Breast epithelium (tissue), 4 donors: ENCODE results near the gene CYP8B1. TPM values are rescaled to one million over a fixed set of nuclear protein-coding genes. Genes with fewer than 3 reads are reported as not detected.

Experiments
- DNase-seq, 2 donors: peaks; one replicate each; pipeline ENCODE4 v3.0.0-alpha.2; 2019; ENCODE audit warnings: low spot score in 2 of 2
- H3K27ac ChIP-seq, 2 donors: fragments of 200-600 bp; sonication (generic) in 1 of 2; one replicate each; pipeline ENCODE4 v1.5.1; 2016 to 2019; ENCODE audit warnings: mild to moderate bottlenecking in 1 of 2
- H3K27me3 ChIP-seq, 2 donors: fragments of 200-600 bp; sonication (generic) in 1 of 2; one replicate each; pipeline versions ENCODE4 v1.5.1 to v1.6.0; 2017 to 2019; ENCODE audit warnings: control low read depth in 1 of 2, mild to moderate bottlenecking in 1 of 2
- H3K36me3 ChIP-seq: fragments of 200-600 bp; one replicate; pipeline ENCODE4 v1.5.1; 2019
- H3K4me1 ChIP-seq, 2 donors: fragments of 200-600 bp; sonication (generic); one replicate each; pipeline ENCODE4 v1.5.1; 2016 to 2019; ENCODE audit warnings: control low read depth in 1 of 2
- H3K4me3 ChIP-seq, 3 donors: fragments of 200-600 bp; sonication (generic); 1 replicate in 2 of 3; 2 replicates in 1 of 3; pipeline ENCODE4 v1.5.1; 2016 to 2019; ENCODE audit warnings: mild to moderate bottlenecking in 3 of 3, moderate library complexity in 2 of 3
- H3K9me3 ChIP-seq, 2 donors: fragments of 200-600 bp; sonication (generic) in 1 of 2; one replicate each; pipeline ENCODE4 v1.5.1; 2016 to 2019; ENCODE audit warnings: control low read depth in 1 of 2
- CTCF ChIP-seq, 3 donors: fragments of 450-650 bp; IDR thresholded peaks; one replicate each; pipeline ENCODE4 v1.5.1; 2016 to 2017; ENCODE audit warnings: antibody characterized with exemption in 3 of 3, mild to moderate bottlenecking in 3 of 3, moderate library complexity in 3 of 3
- POLR2A ChIP-seq: fragments of 450-650 bp; IDR thresholded peaks from one replicate; pipeline ENCODE4 v1.6.1; 2016; ENCODE audit warnings: antibody characterized with exemption, mild to moderate bottlenecking, moderate library complexity
- POLR2AphosphoS5 ChIP-seq, 3 donors: sonication (generic); formaldehyde crosslinking; IDR thresholded peaks; one replicate each; pipeline ENCODE4 v1.6.1; 2017; ENCODE audit warnings: antibody characterized with exemption in 3 of 3
- intact Hi-C: fragments of 100-400 bp; cut with DNase I; formaldehyde crosslinking; loops from one replicate; pipeline ENCODE4 v1.15.1; 2023; ENCODE audit warnings: low total_unique reads
- total RNA-seq, 3 donors: library from RNA; depleted of rRNA; stranded (reverse); fragments of >200 nt; gene quantifications; one replicate each; pipeline ENCODE4 v1.1.0, GENCODE V29; 2016

CYP8B1 gene
- not detected for total RNA-seq

GRCh38 chr3:42875325-42876151, at the start of gene CYP8B1:
Gene CYP8B1, minus strand, starts transcription at chr3:42875879. Its CDS starts 63 bp downstream, at chr3:42875816.
- Histone ChIP-seq H3K36me3 (no peaks in the 10 kb centered on the region), H3K27me3 (no peaks in the 10 kb centered on the region), H3K27ac (no peak within 1 kb of the TSS), H3K4me1 (no peaks in the 10 kb centered on the region), H3K9me3 (no peaks in the 10 kb centered on the region), H3K4me3 (no peak within 1 kb of the TSS)
- DNase-seq = no peak
- intact Hi-C loops = no loop called here
- TF ChIP-seq POLR2A (no peak), CTCF (IDR thresholded peaks at IDR 0.05) (no peak), POLR2AphosphoS5 (IDR thresholded peaks at IDR 0.05) (no peak)

GRCh38 chr3:42923606-42924005, 47.9 kb upstream of the CYP8B1 start:
- DNase-seq = no peak
- H3K27ac ChIP-seq = no peak overlapping the region
- peaks cover 8 to 33% of the 10 kb centered on the region in 2 donors for H3K9me3 ChIP-seq
- no peaks in the 10 kb centered on the region for H3K4me1 ChIP-seq
- H3K27me3 ChIP-seq = no peaks in the 10 kb centered on the region
- no peak for TF ChIP-seq CTCF (IDR thresholded peaks at IDR 0.05)
- no peak for TF ChIP-seq POLR2AphosphoS5 (IDR thresholded peaks at IDR 0.05)
- TF ChIP-seq POLR2A = no peak
- no peaks in the 10 kb centered on the region for H3K36me3 ChIP-seq
- intact Hi-C loops = no loop called here
- no peak overlapping the region for H3K4me3 ChIP-seq

- Histone ChIP-seq H3K27me3 (no peaks in the 10 kb centered on the region), H3K36me3 (peaks cover 34% of the 10 kb centered on the region), H3K27ac (no peak overlapping the region), H3K9me3 (peaks cover 73 to 83% of the 10 kb centered on the region in 2 donors), H3K4me3 (no peak overlapping the region), H3K4me1 (no peaks in the 10 kb centered on the region)
- intact Hi-C loops = no loop called here
- DNase-seq = no peak
- TF ChIP-seq POLR2A (no peak), POLR2AphosphoS5 (IDR thresholded peaks at IDR 0.05) (no peak), CTCF (IDR thresholded peaks at IDR 0.05) (no peak)
These were observed 39.3 kb upstream of the CYP8B1 start for GRCh38 chr3:42914771-42915515.

GRCh38 chr3:42911551-42911950, 35.9 kb upstream of the CYP8B1 start:
- TF ChIP-seq POLR2A (no peak), POLR2AphosphoS5 (IDR thresholded peaks at IDR 0.05) (no peak), CTCF (IDR thresholded peaks at IDR 0.05) (no peak)
- Histone ChIP-seq H3K27ac (no peak overlapping the region), H3K9me3 (peaks cover 51 to 57% of the 10 kb centered on the region in 2 donors), H3K27me3 (no peaks in the 10 kb centered on the region), H3K36me3 (peaks cover 34% of the 10 kb centered on the region), H3K4me3 (no peak overlapping the region), H3K4me1 (peaks cover 0 to 7% of the 10 kb centered on the region in 2 donors)
- intact Hi-C loops = no loop called here
- no peak for DNase-seq

GRCh38 chr3:42908675-42909074, 33.0 kb upstream of the CYP8B1 start:
- H3K4me1 ChIP-seq = peaks cover 0 to 7% of the 10 kb centered on the region in 2 donors
- intact Hi-C loops = no loop called here
- DNase-seq = no peak

More at GRCh38 chr3:42908675-42909074, 33.0 kb upstream of the CYP8B1 start:
- no peak for TF ChIP-seq POLR2AphosphoS5 (IDR thresholded peaks at IDR 0.05)
- TF ChIP-seq POLR2A = no peak
- no peak for TF ChIP-seq CTCF (IDR thresholded peaks at IDR 0.05)
- H3K36me3 ChIP-seq = peaks cover 16% of the 10 kb centered on the region
- H3K27me3 ChIP-seq = no peaks in the 10 kb centered on the region
- no peak overlapping the region for H3K27ac ChIP-seq
- peaks cover 22 to 29% of the 10 kb centered on the region in 2 donors for H3K9me3 ChIP-seq
- no peak overlapping the region for H3K4me3 ChIP-seq
